Breast epithelium (tissue), 4 donors: ENCODE results near the gene IREB2. TPM values are rescaled to one million over a fixed set of nuclear protein-coding genes. Genes with fewer than 3 reads are reported as not detected.
A peak's percentile ranks its signal among the peaks of the same experiment; 100 is the strongest.

Experiments used
- DNase-seq, 2 donors: peaks; one replicate each; pipeline ENCODE4 v3.0.0-alpha.2; 2019; ENCODE audit warnings: low spot score in 2 of 2
- H3K27ac ChIP-seq, 2 donors: fragments of 200-600 bp; sonication (generic) in 1 of 2; one replicate each; pipeline ENCODE4 v1.5.1; 2016 to 2019; ENCODE audit warnings: mild to moderate bottlenecking in 1 of 2
- H3K27me3 ChIP-seq, 2 donors: fragments of 200-600 bp; sonication (generic) in 1 of 2; one replicate each; pipeline versions ENCODE4 v1.5.1 to v1.6.0; 2017 to 2019; ENCODE audit warnings: control low read depth in 1 of 2, mild to moderate bottlenecking in 1 of 2
- H3K36me3 ChIP-seq: fragments of 200-600 bp; one replicate; pipeline ENCODE4 v1.5.1; 2019
- H3K4me1 ChIP-seq, 2 donors: fragments of 200-600 bp; sonication (generic); one replicate each; pipeline ENCODE4 v1.5.1; 2016 to 2019; ENCODE audit warnings: control low read depth in 1 of 2
- H3K4me3 ChIP-seq, 3 donors: fragments of 200-600 bp; sonication (generic); 1 replicate in 2 of 3; 2 replicates in 1 of 3; pipeline ENCODE4 v1.5.1; 2016 to 2019; ENCODE audit warnings: mild to moderate bottlenecking in 3 of 3, moderate library complexity in 2 of 3
- H3K9me3 ChIP-seq, 2 donors: fragments of 200-600 bp; sonication (generic) in 1 of 2; one replicate each; pipeline ENCODE4 v1.5.1; 2016 to 2019; ENCODE audit warnings: control low read depth in 1 of 2
- POLR2A ChIP-seq: fragments of 450-650 bp; IDR thresholded peaks from one replicate; pipeline ENCODE4 v1.6.1; 2016; ENCODE audit warnings: antibody characterized with exemption, mild to moderate bottlenecking, moderate library complexity
- POLR2AphosphoS5 ChIP-seq, 3 donors: sonication (generic); formaldehyde crosslinking; IDR thresholded peaks; one replicate each; pipeline ENCODE4 v1.6.1; 2017; ENCODE audit warnings: antibody characterized with exemption in 3 of 3
- intact Hi-C: fragments of 100-400 bp; cut with DNase I; formaldehyde crosslinking; loops from one replicate; pipeline ENCODE4 v1.15.1; 2023; ENCODE audit warnings: low total_unique reads
- total RNA-seq, 3 donors: library from RNA; depleted of rRNA; stranded (reverse); fragments of >200 nt; gene quantifications; one replicate each; pipeline ENCODE4 v1.1.0, GENCODE V29; 2016
- TF ChIP-seq, protein P1 (sequence below), 3 donors: fragments of 450-650 bp; IDR thresholded peaks; one replicate each; pipeline ENCODE4 v1.5.1; 2016 to 2017; ENCODE audit warnings: antibody characterized with exemption in 3 of 3, mild to moderate bottlenecking in 3 of 3, moderate library complexity in 3 of 3

Gene IREB2
- total RNA-seq, 3 donors from 2014 or later = 45.8 to 52.2 (median 49.5) TPM

DNA sequence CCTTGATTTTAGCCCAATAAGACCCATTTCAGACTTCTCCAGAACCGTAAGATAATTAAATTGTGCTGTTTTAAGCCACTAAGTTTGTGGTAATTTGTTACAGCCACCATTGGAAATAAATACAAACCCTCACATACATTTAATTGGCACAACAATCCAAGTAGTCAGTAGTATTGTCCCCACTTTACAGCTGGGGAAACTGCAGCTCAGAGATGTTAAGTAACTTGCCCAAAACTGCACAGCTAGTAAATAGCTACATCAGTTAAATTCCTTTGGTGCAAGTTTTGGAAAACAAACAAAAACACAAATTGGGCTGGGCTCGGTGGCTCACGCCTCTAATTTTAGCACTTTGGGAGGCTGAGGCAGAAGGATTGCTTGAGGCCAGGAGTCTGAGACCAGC, 13.3 kb upstream of the IREB2 start:
- no peak for DNase-seq

DNA sequence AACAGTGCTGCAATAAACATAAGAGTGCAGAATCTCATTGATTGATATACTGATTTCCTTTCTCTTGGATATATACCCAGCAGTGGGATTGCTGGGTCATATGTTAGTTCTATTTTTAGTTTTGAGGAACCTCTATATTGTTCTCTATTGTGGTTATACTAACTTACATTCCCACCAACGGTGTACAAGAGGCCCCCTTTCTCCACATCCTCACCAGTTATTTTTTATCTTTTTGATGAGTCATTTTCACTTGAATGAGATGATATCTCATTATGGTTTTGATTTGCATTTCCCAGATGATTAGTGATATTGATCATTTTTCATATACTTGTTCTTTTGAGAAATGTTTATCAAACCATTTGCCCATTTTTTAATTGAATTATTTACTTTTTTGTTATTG, 12.4 kb upstream of the IREB2 start:
- Histone ChIP-seq H3K9me3 (no peaks in the 10 kb centered on the region), H3K27me3 (no peaks in the 10 kb centered on the region), H3K4me1 (no peaks in the 10 kb centered on the region), H3K36me3 (no peaks in the 10 kb centered on the region), H3K4me3 (no peak overlapping the region), H3K27ac (no peak overlapping the region)
- DNase-seq = no peak
- intact Hi-C loops = loop anchor here (10.0 kb wide), 1 partner anchor 111 kb away; no protein-coding TSS in a partner anchor
- no peak for TF ChIP-seq POLR2AphosphoS5 (IDR thresholded peaks at IDR 0.05)
- TF ChIP-seq, protein P1, sequence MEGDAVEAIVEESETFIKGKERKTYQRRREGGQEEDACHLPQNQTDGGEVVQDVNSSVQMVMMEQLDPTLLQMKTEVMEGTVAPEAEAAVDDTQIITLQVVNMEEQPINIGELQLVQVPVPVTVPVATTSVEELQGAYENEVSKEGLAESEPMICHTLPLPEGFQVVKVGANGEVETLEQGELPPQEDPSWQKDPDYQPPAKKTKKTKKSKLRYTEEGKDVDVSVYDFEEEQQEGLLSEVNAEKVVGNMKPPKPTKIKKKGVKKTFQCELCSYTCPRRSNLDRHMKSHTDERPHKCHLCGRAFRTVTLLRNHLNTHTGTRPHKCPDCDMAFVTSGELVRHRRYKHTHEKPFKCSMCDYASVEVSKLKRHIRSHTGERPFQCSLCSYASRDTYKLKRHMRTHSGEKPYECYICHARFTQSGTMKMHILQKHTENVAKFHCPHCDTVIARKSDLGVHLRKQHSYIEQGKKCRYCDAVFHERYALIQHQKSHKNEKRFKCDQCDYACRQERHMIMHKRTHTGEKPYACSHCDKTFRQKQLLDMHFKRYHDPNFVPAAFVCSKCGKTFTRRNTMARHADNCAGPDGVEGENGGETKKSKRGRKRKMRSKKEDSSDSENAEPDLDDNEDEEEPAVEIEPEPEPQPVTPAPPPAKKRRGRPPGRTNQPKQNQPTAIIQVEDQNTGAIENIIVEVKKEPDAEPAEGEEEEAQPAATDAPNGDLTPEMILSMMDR (IDR thresholded peaks at IDR 0.05) = no peak
- TF ChIP-seq POLR2A = no peak

More for the DNA sequence above, 13.3 kb upstream of the IREB2 start:
- Histone ChIP-seq H3K27me3 (no peaks in the 10 kb centered on the region), H3K9me3 (no peaks in the 10 kb centered on the region), H3K4me1 (no peaks in the 10 kb centered on the region), H3K4me3 (no peak overlapping the region), H3K27ac (no peak overlapping the region), H3K36me3 (no peaks in the 10 kb centered on the region)
- intact Hi-C loops = loop anchor here (10.0 kb wide), 1 partner anchor 110 kb away; no protein-coding TSS in a partner anchor
- TF ChIP-seq, protein P1 (IDR thresholded peaks at IDR 0.05) = no peak
- no peak for TF ChIP-seq POLR2A
- TF ChIP-seq POLR2AphosphoS5 (IDR thresholded peaks at IDR 0.05) = no peak

DNA sequence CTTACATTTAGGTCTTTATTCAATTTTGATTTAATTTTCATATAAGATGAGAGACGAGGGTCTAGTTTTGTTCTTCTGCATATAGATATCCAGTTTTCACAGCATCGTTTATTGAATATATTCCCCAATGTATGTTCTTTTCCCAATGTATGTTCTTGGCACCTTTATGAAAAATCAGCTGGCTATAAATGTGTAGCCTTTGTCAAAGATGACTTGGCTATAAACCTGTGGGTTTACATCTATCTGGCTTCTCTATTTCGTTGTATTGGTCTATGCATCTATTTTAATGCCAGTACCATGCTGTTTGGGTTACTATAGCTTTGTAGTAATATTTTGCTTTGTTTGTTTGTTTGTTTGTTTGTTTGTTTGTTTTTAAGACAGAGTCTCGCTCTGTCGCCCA, 11.7 kb upstream of the IREB2 start:
- H3K9me3 ChIP-seq = no peaks in the 10 kb centered on the region
- H3K4me1 ChIP-seq = no peaks in the 10 kb centered on the region
- no peak overlapping the region for H3K27ac ChIP-seq
- H3K4me3 ChIP-seq = no peak overlapping the region
- TF ChIP-seq, protein P1 (IDR thresholded peaks at IDR 0.05) = no peak
- no peak for TF ChIP-seq POLR2AphosphoS5 (IDR thresholded peaks at IDR 0.05)
- no peak for TF ChIP-seq POLR2A
- no peaks in the 10 kb centered on the region for H3K27me3 ChIP-seq
- H3K36me3 ChIP-seq = no peaks in the 10 kb centered on the region
- intact Hi-C loops = loop anchor here (10.0 kb wide), 1 partner anchor 111 kb away; no protein-coding TSS in a partner anchor
- DNase-seq = no peak

DNA sequence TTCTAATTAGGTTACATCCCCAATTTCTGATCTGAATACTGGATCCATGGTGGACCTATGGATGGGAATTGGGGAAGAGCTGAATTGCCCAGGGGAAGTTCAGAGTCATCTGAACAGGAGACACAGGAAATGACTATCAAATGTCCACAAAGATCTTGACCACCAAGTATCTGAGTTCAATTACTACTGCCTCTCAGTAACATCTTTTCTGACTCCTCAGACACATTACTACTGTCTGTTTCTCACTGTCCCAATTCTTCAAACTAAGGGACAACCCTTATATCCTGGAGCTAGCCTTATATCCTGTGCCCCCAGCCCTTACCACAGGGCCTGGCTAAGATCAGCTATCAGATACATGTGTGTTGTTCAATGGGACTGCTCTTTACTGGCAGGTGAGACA, 10.1 kb upstream of the IREB2 start:
- no peak for DNase-seq
- Histone ChIP-seq H3K9me3 (no peaks in the 10 kb centered on the region), H3K4me3 (no peak overlapping the region), H3K27me3 (no peaks in the 10 kb centered on the region), H3K36me3 (no peaks in the 10 kb centered on the region), H3K4me1 (no peaks in the 10 kb centered on the region), H3K27ac (no peak overlapping the region)
- no peak for TF ChIP-seq POLR2AphosphoS5 (IDR thresholded peaks at IDR 0.05)
- no peak for TF ChIP-seq POLR2A
- TF ChIP-seq, protein P1 (IDR thresholded peaks at IDR 0.05) = no peak
- intact Hi-C loops = loop anchor here (10.0 kb wide), 1 partner anchor 113 kb away; no protein-coding TSS in a partner anchor

DNA sequence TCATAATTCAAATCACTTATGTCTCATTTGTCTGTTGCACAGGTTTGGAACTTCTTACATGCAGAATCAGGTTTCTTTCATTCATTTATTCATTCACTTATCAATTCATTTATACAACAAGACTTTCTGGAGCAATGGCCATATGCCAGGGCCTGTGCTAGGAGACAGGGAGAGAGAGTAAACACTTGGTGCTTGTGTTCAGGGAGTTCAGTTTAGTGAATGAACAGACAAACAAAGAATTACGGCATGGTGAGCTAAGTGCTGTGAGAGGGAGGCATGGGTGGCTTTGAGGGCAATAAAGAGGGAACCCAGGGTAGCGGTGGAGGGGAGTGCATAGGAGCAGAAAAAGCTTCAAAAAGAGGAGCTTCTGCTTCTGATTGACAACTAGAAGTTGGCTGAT, 8.5 kb upstream of the IREB2 start:
- peak in 1 of 2 donors; percentile 62 for DNase-seq
- TF ChIP-seq POLR2A (no peak), POLR2AphosphoS5 (IDR thresholded peaks at IDR 0.05) (no peak)
- TF ChIP-seq, protein P1 (IDR thresholded peaks at IDR 0.05) = no peak
- Histone ChIP-seq H3K4me1 (no peaks in the 10 kb centered on the region), H3K27me3 (no peaks in the 10 kb centered on the region), H3K9me3 (no peaks in the 10 kb centered on the region), H3K36me3 (no peaks in the 10 kb centered on the region), H3K27ac (no peak overlapping the region), H3K4me3 (no peak overlapping the region)
- intact Hi-C loops = loop anchor here (10.0 kb wide), 1 partner anchor 115 kb away; no protein-coding TSS in a partner anchor
